HL-60/S4 treated with phorbol 12-myristate 13-acetate at 8.2 ng/mL for 4 days and 3 days (cell line): ENCODE data around the gene BCL7A.

ENCODE experiments used
- in situ Hi-C: fragments of 300-500 bp; cut with MboI; formaldehyde crosslinking; loops from 2 replicates; pipeline ENCODE4 v1.15.0; 2022; ENCODE audit warnings: low sequenced_read_pairs

The BCL7A gene

GRCh38 chr12:122050706-122051105, 29.0 kb downstream of the BCL7A start:
- in situ Hi-C loops: loop anchor here (10.0 kb wide), 1 partner anchor 144 kb away; no protein-coding TSS in a partner anchor

GRCh38 chr12:122051231-122051876, 29.7 kb downstream of the BCL7A start:
- in situ Hi-C loops: loop anchor here (10.0 kb wide), 1 partner anchor 143 kb away; no protein-coding TSS in a partner anchor

- in situ Hi-C loops: loop anchor here (10.0 kb wide), 1 partner anchor 143 kb away; no protein-coding TSS in a partner anchor
Measured at GRCh38 chr12:122052285-122052684, 30.6 kb downstream of the BCL7A start.

GRCh38 chr12:122054842-122055520, 33.3 kb downstream of the BCL7A start:
- in situ Hi-C loops: loop anchor here (5.0 to 10.0 kb wide), 2 partner anchors 67 to 140 kb away; no protein-coding TSS in a partner anchor

GRCh38 chr12:122056406-122056805, 34.7 kb downstream of the BCL7A start:
- in situ Hi-C loops: loop anchor here (5.0 to 10.0 kb wide), 2 partner anchors 66 to 138 kb away; no protein-coding TSS in a partner anchor

- in situ Hi-C loops: loop anchor here (5.0 to 10.0 kb wide), 2 partner anchors 65 to 138 kb away; no protein-coding TSS in a partner anchor
Measured at GRCh38 chr12:122057007-122057735, 35.5 kb downstream of the BCL7A start.

GRCh38 chr12:122057769-122058168, 36.1 kb downstream of the BCL7A start:
- in situ Hi-C loops: loop anchor here (5.0 to 10.0 kb wide), 2 partner anchors 65 to 137 kb away; no protein-coding TSS in a partner anchor

GRCh38 chr12:122058549-122059149, 37.0 kb downstream of the BCL7A start:
- in situ Hi-C loops: loop anchor here (5.0 to 10.0 kb wide), 2 partner anchors 64 to 136 kb away; no protein-coding TSS in a partner anchor

GRCh38 chr12:122059203-122059960, 37.7 kb downstream of the BCL7A start:
- in situ Hi-C loops: loop anchor here (5.0 to 10.0 kb wide), 2 partner anchors 63 to 135 kb away; no protein-coding TSS in a partner anchor

GRCh38 chr12:122060081-122060501, 38.4 kb downstream of the BCL7A start:
- in situ Hi-C loops: no loop called here

- in situ Hi-C loops: no loop called here
Measured at GRCh38 chr12:122061253-122061652, 39.6 kb downstream of the BCL7A start.

GRCh38 chr12:122062832-122063693, 41.4 kb downstream of the BCL7A start:
- in situ Hi-C loops: no loop called here

GRCh38 chr12:122063694-122064024, 42.0 kb downstream of the BCL7A start:
- in situ Hi-C loops: no loop called here

- in situ Hi-C loops: no loop called here
Measured at GRCh38 chr12:122064025-122064777, 42.5 kb downstream of the BCL7A start.

GRCh38 chr12:122064780-122065588, 43.3 kb downstream of the BCL7A start:
- in situ Hi-C loops: no loop called here

- in situ Hi-C loops: no loop called here
Measured at GRCh38 chr12:122067548-122067947, 45.9 kb downstream of the BCL7A start.

- in situ Hi-C loops: no loop called here
Measured at GRCh38 chr12:122067966-122068365, 46.3 kb downstream of the BCL7A start.
